ENCODE data around the gene UGT1A10. TPM values are rescaled to one million over a fixed set of nuclear protein-coding genes. Genes with fewer than 3 reads are reported as not detected.

UGT1A10 gene
- total RNA-seq, 1 donor from 2014 or later = not detected

- DNase-seq (ENCODE audit: low read depth in 2 of 2) = no peak
These were observed 133.0 kb downstream of the UGT1A10 start for GRCh38 chr2:233769260-233769659.

- DNase-seq (ENCODE audit: low read depth in 2 of 2) = no peak
These were observed 135.9 kb downstream of the UGT1A10 start for GRCh38 chr2:233772153-233772552.

GRCh38 chr2:233772583-233772982, 136.3 kb downstream of the UGT1A10 start:
- DNase-seq (ENCODE audit: low read depth in 2 of 2) = no peak

GRCh38 chr2:233773854-233774253, 137.6 kb downstream of the UGT1A10 start:
- DNase-seq (ENCODE audit: low read depth in 2 of 2) = no peak

DNA sequence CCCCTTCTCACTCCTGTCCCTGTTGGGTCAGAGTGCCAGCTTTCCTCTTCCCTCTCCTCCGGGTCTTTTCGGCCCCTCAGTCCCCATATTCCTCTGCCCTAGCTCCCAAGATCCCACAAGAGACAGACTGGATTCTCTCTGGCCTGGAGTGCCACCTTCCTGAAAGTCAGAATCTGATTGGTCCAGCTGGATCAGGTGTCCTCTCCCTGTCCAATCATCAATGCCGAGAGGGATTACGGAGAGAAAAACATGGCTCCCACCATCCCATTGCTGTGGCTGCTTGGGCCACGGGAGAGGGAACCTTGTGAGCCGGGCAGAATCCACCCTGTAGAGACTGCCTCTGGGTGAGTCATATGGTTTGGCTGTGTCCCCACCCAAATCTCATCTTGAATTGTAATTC, 139.2 kb downstream of the UGT1A10 start:
- no peak for DNase-seq (ENCODE audit: low read depth in 2 of 2)

DNA sequence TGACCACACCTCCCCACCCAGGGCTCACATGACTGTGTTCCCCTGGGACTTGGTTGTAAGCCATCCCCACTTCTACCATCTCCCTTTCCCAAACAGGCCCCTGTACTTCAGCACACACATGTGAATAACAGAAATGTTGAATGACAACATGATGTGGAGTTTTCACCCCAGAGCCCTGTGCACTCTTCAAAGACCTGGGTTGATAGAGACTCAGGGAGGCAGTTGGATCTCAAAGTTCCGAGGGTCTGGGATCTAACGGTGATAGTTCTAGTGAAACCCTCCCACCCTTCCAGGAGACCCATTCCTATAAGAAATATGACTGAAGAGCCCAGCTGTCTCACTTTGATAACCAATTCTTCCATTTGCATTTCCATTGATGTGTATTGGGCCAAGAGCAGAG, 141.8 kb downstream of the UGT1A10 start, which contains the start of gene MROH2A:
Gene MROH2A, plus strand, starts transcription at position 301 of the 400 bp plus-strand sequence. CDS start 1,029 bp downstream, outside the sequence.
- no peak for DNase-seq (ENCODE audit: low read depth in 2 of 2)

GRCh38 chr2:233779722-233780121, 143.5 kb downstream of the UGT1A10 start:
- DNase-seq (ENCODE audit: low read depth in 2 of 2) = no peak

DNA sequence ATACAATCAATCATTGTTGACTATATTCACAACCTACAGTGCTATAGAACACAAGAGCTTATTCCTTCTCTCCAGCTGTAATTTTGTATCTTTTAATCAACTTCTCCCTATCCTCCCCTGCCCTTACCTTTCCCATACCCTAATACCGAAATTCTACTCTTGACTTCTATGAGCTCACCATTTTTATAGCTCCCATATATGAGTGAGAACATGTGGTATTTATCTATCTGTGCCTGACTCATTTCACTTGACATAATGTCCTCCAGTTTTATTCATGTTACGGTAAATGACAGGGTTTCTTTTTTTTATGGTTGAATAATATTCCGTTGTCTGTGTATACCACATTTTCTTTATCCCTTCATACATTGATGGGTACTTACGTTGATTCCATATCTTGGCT, 144.5 kb downstream of the UGT1A10 start:
- no peak for DNase-seq (ENCODE audit: low read depth in 2 of 2)

GRCh38 chr2:233789554-233789953, 153.3 kb downstream of the UGT1A10 start:
- no peak for DNase-seq (ENCODE audit: low read depth in 2 of 2)

DNA sequence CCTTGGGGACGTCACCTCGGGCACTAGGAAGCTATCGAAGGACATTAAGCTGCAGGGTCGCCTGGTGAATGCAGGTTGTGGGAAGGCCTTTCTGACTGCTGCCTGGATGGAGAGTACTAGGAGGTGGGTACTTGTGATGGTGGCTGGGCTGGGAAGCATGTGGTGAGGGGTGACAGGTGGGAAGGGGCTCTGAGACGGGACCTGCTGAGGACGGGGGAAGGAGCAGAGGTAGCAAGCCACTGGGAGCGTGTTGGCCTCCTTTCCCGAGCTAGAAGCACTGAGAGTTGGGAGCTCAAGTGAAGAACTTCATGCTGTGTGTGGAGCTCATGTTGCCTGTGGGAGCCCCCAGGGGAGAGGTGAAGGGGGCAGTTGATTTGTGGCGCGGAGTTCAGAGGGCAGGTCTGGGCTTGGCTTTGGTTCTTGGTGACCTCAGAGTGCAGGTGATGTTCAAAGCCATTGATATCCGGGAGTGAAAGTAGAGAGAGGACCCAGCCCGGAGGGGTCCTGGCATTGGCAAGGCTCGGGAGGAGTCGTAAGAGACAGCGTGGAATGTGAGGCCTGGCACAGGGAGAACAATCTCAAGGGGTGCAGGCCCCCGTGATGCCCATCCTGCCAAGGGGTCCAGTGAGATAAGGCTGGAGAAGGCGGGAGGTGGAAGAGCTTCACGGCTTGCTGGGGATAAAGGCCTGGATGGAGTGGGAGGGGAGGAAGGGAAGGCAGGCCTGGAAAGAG, 155.1 kb downstream of the UGT1A10 start:
- DNase-seq (ENCODE audit: low read depth in 2 of 2) = no peak

- DNase-seq (ENCODE audit: low read depth in 2 of 2) = no peak
These were observed 155.7 kb downstream of the UGT1A10 start for GRCh38 chr2:233791883-233792329.

GRCh38 chr2:233792720-233793119, 156.5 kb downstream of the UGT1A10 start:
- no peak for DNase-seq (ENCODE audit: low read depth in 2 of 2)

GRCh38 chr2:233793465-233794127, 157.3 kb downstream of the UGT1A10 start:
- no peak for DNase-seq (ENCODE audit: low read depth in 2 of 2)

DNA sequence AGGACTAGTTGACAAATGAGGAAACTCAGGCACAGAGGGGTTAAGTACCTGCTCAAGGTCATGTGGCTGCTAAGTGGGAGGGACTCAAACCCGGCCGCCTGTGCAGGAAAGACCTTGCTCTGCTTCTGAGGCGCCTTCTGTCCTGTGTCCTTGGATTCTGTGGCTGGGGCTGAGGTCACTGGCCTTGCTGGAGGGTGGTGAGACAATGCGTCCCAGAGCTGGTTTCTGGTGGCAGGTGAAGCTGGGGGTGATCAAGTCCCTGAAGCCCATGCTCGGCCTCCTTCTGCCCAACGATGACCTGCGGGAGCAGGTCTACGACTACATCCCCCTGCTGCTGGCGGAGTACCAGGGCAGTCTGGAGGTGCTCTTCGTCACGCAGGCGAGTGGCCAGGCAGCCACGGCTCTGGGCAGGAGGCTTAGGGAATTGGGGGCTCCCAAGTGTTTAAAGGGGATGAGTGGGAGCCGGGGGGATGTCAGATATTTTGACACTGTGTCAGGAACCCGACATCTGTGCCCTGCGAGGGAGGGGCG, 157.9 kb downstream of the UGT1A10 start:
- no peak for DNase-seq (ENCODE audit: low read depth in 2 of 2)

- DNase-seq (ENCODE audit: low read depth in 2 of 2) = no peak
These were observed 159.5 kb downstream of the UGT1A10 start for GRCh38 chr2:233795735-233796171.

DNA sequence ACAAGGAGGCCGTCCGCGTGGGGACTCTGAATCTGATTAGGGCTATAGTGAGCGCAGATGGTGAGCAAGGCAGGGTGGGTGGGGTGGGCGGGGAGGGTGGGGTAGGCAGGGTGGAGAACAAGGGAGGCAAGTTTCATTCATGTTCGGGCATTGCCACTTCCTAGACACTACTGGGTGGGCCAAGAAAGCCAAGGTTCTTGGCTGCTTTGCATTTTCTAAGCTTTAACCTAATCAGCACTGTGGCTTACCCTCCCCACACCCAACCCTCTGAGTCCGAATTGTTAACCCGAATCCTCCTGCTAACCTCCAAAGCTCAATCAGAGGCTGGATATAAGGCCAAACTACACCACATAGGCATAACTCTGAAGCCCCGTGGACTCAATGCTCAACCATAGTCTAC, 160.0 kb downstream of the UGT1A10 start:
- DNase-seq (ENCODE audit: low read depth in 2 of 2) = no peak

DNA sequence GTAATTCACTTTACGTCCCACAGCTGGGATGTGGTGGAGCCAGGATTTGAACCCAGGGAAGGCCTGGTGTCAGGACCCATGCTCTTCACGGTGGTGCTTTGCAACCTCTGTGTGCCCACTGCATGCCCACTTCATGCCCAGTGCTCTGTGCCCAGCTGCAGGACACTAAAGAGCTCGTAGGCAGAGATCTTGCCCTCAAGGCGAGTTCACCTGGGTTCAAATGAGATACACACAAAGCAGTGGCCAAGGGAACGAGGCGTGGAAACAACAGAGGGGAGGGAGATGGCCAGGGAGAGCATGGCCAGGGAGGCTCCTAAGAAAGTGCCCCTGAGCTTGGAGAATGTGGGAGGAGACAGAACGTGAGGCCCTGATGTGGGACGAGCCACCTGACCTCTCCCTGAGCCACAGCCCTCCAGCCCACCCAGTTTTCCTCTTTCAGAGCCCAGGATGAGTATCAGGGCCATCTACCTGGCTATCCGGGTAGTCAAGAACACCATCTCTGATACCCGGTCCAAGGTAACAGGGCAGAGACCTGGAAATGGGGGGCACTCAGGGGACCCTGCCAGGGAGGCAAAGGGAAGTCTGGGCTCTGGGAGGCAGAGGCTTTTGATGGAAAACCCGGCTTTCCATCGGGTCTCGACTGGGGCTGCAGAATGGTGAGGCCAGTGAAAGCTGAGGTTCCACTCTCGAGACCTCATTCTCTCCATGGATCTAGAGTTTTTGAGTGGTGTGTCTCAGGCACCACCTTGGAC, 162.3 kb downstream of the UGT1A10 start:
- DNase-seq (ENCODE audit: low read depth in 2 of 2) = no peak

DNA sequence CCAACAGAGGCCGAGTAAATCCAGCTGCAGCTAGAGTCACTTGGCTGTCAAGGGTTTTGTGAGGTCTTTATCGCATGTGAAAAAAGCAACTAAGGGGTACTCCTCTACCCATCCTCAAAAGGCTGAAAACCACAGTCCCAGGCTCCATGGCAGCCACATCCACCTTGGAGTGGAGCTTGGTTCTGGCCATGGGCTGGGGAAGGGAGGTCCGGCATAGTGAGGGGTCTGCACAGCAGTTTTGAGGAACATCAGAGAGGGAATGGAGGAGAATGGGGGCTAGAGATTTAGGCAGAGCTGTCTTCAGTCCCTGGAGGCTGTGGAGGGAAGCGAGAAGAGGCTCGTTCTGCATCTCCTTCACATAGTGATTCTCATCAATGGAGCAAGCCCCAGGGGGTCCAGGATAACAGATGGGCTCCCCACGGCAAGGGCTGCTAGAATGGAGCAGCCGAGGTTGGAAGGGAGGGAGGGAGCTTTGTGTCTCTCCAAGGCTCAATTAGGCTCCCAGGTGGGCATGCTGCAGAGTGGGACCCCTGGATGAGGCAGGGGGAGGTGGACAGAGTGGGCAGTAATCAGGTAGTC, 162.9 kb downstream of the UGT1A10 start:
- DNase-seq (ENCODE audit: low read depth in 2 of 2) = no peak

- DNase-seq (ENCODE audit: low read depth in 2 of 2) = no peak
These were observed 163.5 kb downstream of the UGT1A10 start for GRCh38 chr2:233799716-233800115.

- no peak for DNase-seq (ENCODE audit: low read depth in 2 of 2)
These were observed 164.0 kb downstream of the UGT1A10 start for GRCh38 chr2:233800208-233800607.

DNA sequence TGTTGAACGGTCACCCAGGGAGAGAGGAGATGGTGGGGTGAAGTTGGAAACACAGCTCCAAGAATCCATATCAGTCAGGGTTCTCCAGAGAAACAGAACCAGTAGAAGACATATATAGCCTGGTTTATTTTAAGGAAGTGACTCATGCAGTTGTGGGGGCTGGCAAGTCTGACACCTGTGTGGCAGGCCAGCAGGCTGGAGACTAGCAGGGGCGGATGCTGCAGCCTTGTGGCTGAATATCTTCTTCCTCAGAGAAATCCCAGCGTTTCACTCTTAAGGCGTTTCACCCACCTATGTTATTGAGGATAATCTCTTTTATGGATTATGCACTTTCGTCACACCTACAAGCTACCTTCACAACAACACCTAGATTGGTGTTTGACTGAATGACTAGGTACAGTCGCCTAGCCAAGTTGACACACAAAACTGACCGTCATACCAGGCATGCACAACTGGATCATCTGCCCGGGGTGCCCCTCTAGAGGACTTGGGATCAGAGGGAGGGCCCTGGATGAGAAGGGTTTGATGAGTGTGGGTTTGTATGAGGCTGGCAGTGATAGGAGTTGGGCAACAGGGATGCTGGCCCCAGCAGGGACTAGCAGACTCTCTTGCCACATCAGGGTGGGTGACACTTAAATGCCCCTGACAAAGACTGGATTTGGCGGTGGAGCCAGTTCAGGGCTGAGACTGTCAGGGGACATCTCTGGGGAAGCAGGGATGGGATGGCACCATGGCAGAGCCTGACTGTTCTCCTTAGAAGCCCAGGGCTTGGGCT, 165.3 kb downstream of the UGT1A10 start:
- DNase-seq (ENCODE audit: low read depth in 2 of 2) = no peak
